Ectodermal cell (in vitro differentiated cells): ENCODE measurements around the gene PRTN3.
"Not testable (repeated sequence)": the region's sequence is repeated elsewhere in the genome, so short reads cannot be mapped to it uniquely, and the experiment has no call there.

Experiments used
- H3K27ac ChIP-seq: 2 replicates; pipeline ENCODE4 v1.7.0; 2013; ENCODE audit warnings: mild to moderate bottlenecking, low read depth, low read length; ENCODE audit not compliant: insufficient read depth, poor library complexity, severe bottlenecking
- H3K27me3 ChIP-seq: 2 replicates; pipeline ENCODE4 v1.7.0; 2013; ENCODE audit warnings: mild to moderate bottlenecking, low read length; ENCODE audit not compliant: insufficient read depth, control insufficient read depth, poor library complexity, severe bottlenecking
- H3K36me3 ChIP-seq: one replicate; pipeline ENCODE4 v1.7.0; 2013; ENCODE audit warnings: low read length; ENCODE audit not compliant: control insufficient read depth, insufficient read depth
- H3K4me1 ChIP-seq: one replicate; pipeline ENCODE4 v1.7.0; 2013; ENCODE audit warnings: low read length; ENCODE audit not compliant: control insufficient read depth, insufficient read depth
- H3K4me3 ChIP-seq: 2 replicates; pipeline ENCODE4 v1.7.0; 2013; ENCODE audit warnings: low read depth, low read length, control low read depth; ENCODE audit not compliant: insufficient read depth
- H3K9me3 ChIP-seq: 2 replicates; pipeline ENCODE4 v1.7.0; 2013; ENCODE audit warnings: mild to moderate bottlenecking, low read length, moderate library complexity; ENCODE audit not compliant: control insufficient read depth
- WGBS, 2 experiments: methylation state at CpG; one replicate each; pipeline ENCODE4 v1.1.7; 2013; ENCODE audit warnings: missing lambda C conversion rate in 2 of 2; 5-methylcytosine and 5-hydroxymethylcytosine counted together

The PRTN3 gene

DNA sequence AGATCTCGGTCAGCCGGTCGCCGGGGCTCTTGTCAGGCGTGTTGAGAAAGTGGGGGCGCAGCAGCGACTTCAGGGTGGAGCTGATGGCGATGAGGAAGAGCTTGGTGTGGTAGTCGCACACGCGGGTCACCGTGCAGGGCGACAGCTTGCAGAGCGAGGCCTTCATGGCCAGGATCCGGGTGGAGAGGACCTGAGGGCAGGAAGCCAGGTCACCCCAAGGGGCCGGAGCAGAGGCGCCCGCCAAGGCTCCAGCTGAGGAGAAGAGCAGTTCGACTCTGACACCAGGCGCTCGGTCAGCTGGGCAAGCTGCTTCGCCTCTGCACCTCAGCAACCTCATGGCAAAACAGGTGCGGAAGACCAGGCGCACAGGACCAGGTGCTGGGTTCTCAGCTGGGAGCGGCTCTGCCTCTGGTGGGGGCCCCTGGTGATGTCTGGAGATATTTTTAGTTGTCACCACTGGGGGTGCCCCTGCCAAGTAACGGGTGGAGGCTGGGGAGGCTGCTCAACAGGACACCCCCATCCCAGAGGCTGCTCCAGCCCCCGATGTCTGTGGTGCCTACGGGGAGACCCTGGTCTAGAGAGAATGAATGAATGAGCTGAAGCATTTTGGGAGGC, 34.6 kb downstream of the PRTN3 start:
- H3K36me3 ChIP-seq: peaks cover 23% of the 10 kb centered on the region
- WGBS, 2 experiments: 96 to 97% methylated on average over 28 of the region's 28 CpGs
- H3K4me3 ChIP-seq: no peak overlapping the region
- H3K4me1 ChIP-seq: no peaks in the 10 kb centered on the region
- no peaks in the 10 kb centered on the region for H3K27me3 ChIP-seq
- H3K9me3 ChIP-seq: no peaks in the 10 kb centered on the region
- H3K27ac ChIP-seq: no peak overlapping the region

DNA sequence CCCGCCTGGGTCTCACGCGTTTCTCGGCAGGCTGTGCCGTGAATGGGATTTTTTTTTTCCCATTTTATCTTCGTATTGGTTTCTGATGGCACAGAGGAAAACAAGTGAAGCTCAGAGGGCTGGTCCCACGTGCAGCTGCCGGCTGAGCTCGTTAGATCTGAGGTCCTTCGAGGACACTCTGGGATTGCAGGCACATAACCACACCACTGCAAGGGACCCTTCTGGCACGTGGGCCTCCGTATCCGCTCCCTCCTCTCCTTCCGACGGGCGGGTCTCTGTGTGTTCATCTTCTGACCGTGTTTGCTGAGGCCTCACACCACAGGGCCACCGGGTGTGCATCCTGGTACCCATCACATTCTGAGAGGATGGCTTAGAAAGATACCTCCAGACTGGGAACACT, 35.3 kb downstream of the PRTN3 start:
- peaks cover 28% of the 10 kb centered on the region for H3K36me3 ChIP-seq
- 92 to 93% methylated on average over 18 of the region's 18 CpGs for WGBS, 2 experiments
- no peak overlapping the region for H3K4me3 ChIP-seq
- H3K27ac ChIP-seq: no peak overlapping the region
- no peaks in the 10 kb centered on the region for H3K9me3 ChIP-seq
- no peaks in the 10 kb centered on the region for H3K27me3 ChIP-seq
- no peaks in the 10 kb centered on the region for H3K4me1 ChIP-seq

DNA sequence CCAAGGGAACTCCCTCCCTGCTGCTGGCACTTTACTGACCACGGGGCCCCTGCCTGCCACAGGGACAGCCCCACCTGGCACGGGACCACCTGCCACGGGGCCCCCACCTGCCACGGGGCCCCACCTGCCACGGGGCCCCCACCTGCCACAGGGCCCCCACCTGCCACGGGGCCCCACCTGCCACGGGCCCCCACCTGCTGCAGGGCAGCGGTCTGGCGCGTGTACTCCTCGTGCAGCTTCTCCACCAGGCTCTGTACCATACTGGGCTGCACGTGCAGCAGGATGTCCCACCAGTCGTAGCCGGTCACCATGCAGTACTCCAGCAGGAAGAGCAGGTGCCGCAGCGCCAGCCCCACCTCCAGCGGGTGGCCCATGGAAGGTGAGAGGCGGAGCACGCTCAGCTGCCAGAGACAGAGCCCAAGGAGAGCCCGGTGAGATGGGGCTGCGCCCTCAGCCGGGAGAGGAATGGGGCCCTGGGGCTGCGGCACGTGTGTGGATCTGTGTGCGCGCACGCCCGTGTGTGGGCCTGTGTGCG, 36.0 kb downstream of the PRTN3 start:
- no peak overlapping the region for H3K27ac ChIP-seq
- H3K4me3 ChIP-seq: no peak overlapping the region
- no peaks in the 10 kb centered on the region for H3K27me3 ChIP-seq
- H3K9me3 ChIP-seq: no peaks in the 10 kb centered on the region
- peaks cover 36% of the 10 kb centered on the region for H3K36me3 ChIP-seq
- no peaks in the 10 kb centered on the region for H3K4me1 ChIP-seq
- 90 to 93% methylated on average over 29 of the region's 29 CpGs for WGBS, 2 experiments

DNA sequence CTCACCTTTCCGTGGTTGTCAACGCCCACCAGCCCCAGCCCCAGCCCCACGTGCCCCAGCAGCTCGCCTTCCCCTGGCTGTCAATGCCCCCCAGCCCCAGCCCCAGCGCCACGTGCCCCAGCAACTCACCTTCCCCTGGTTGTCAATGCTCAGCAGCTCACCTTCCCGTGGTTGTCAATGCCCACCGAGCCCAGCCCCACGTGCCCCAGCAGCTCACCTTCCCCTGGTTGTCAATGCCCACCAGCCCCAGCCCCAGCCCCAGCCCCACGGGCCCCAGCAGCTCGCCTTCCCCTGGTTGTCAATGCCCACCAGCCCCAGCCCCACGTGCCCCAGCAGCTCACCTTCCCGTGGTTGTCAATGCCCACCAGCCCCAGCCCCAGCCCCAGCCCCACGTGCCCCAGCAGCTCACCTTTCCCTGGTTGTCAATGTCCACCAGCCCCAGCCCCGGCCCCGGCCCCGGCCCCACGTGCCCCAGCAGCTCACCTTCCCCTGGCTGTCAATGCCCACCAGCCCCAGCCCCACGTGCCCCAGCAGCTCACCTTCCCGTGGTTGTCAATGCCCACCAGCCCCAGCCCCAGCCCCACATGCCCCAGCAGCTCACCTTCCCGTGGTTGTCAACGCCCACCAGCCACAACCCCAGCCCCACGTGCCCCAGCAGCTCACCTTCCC, 37.3 kb downstream of the PRTN3 start:
- H3K4me1 ChIP-seq, H3K4me3 ChIP-seq, H3K9me3 ChIP-seq, H3K27ac ChIP-seq, H3K27me3 ChIP-seq: not testable (repeated sequence)
- 83 to 85% methylated on average over 22 to 23 of the region's 23 CpGs for WGBS, 2 experiments
- peaks cover 45% of the 10 kb centered on the region for H3K36me3 ChIP-seq

DNA sequence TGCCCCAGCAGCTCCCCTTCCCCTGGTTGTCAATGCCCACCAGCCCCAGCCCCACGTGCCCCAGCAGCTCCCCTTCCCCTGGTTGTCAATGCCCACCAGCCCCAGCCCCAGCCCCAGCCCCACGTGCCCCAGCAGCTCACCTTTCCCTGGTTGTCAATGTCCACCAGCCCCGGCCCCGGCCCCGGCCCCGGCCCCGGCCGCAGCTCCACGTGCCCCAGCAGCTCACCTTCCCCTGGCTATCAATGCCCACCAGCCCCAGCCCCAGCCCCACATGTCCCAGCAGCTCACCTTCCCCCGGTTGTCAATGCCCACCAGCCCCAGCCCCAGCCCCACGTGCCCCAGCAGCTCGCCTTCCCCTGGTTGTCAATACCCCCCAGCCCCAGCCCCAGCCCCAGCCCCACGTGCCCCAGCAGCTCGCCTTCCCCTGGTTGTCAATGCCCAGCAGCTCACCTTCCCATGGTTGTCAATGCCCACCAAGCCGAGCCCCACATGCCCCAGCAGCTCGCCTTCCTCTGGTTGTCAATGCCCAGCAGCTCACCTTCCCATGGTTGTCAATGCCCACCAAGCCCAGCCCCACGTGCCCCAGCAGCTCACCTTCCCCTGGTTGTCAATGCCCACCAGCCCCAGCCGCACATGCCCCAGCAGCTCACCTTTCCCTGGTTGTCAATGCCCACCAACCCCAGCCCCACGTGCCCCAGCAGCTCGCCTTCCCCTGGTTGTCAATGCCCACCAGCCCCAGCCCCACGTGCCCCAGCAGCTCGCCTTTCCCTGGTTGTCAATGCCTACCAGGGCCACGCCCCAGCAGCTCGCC, 38.2 kb downstream of the PRTN3 start:
- not testable (repeated sequence) for H3K27ac ChIP-seq, H3K9me3 ChIP-seq, H3K27me3 ChIP-seq, H3K4me3 ChIP-seq, H3K4me1 ChIP-seq
- WGBS, 2 experiments: 87 to 88% methylated on average over 24 of the region's 24 CpGs
- peaks cover 52% of the 10 kb centered on the region for H3K36me3 ChIP-seq

DNA sequence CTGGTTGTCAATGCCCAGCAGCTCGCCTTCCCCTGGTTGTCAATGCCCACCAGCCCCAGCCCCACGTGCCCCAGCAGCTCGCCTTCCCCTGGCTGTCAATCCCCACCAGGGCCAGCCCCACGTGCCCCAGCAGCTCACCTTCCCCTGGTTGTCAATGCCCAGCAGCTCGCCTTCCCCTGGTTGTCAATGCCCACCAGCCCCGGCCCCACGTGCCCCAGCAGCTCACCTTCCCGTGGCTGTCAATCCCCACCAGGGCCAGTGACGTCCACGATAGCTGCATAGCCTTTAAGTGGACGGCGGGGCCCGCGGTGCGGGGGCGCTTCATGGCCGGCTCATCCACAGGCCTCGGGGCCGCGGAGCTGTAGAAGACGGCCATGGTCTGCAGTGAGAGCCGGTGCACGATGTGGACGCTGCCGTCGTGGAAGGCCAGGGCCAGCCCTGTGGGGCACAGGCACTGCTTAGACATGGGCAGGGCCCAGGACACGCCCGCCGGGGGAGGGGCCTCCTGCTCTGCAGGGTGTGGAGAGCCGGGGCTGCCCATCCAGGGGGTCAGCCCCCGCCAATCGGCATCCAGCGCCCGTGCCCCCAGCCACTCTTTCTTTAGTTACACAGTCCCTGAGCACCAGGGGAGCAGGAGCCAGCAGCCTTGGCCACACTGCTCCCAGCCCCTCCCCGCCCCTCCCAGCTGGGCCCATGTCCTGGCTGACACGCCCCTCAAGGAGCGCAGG, 39.1 kb downstream of the PRTN3 start:
- H3K4me1 ChIP-seq: no peaks in the 10 kb centered on the region
- H3K27me3 ChIP-seq: no peaks in the 10 kb centered on the region
- H3K9me3 ChIP-seq: no peaks in the 10 kb centered on the region
- H3K36me3 ChIP-seq: peaks cover 56% of the 10 kb centered on the region
- 91% methylated on average over 37 of the region's 37 CpGs for WGBS, 2 experiments
- H3K27ac ChIP-seq: no peak overlapping the region
- H3K4me3 ChIP-seq: no peak overlapping the region

DNA sequence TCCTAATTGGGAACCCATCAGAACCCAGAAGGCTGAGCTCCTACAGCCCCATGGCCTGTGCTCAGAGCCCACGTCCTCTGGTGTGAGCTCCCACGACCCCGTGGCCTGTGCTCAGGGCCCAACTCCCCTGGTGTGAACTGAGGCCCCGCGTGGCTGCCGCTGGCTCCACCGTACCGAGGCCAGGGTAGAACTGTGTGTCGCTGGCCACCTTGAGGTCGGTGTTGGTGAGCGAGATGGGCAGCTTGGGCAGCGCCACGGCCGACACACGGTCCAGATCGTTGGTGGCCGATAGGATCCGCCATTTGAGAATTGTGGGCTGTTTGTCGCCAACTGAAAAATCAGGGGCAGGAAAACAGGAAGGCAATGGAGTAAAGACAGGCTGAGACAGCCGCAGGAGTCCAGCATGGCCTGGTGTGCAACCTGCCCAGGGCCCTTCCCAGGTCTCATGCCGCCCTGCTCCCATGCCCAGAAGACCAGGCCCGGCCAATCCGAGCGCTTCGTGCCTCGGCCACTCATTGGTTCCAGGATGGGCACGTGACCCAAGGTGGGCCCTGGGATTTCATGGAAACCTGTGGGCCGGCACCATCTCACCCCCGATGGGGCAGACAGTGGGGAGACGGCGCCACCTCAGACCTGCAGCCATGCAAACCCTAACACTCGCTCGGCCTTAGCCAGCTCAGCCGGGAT, 40.7 kb downstream of the PRTN3 start:
- WGBS, 2 experiments: 96% methylated on average over 34 of the region's 34 CpGs

DNA sequence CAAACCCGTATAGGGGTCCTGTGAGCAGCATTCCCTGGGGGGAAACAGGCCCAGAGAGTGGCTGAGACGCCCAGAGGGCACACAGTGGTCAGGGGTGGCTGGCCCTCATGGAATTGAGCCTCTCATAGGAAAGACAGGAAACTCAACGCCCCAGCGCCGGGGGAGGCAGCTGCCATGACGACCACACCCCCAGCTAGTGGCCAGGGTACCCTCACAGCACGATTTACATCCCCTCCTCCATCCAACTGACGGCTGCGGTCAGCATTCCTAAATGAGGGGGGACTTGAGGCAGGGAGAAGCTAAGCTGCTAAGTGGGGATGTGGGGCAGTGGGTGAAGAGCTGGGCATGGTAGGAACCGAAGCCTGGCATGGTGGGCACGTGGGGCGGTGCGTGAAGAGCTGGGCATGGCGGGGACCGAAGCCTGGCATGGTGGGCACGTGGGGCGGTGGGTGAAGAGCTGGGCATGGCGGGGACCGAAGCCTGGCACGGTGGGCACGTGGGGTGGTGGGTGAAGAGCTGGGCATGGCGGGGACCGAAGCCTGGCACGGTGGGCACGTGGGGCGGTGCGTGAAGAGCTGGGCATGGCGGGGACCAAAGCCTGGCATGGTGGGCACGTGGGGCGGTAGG, 42.2 kb downstream of the PRTN3 start:
- H3K4me3 ChIP-seq: no peak overlapping the region
- WGBS, 2 experiments: 95 to 96% methylated on average over 22 to 30 of the region's 30 CpGs
- peaks cover 60% of the 10 kb centered on the region for H3K36me3 ChIP-seq
- no peaks in the 10 kb centered on the region for H3K9me3 ChIP-seq
- no peaks in the 10 kb centered on the region for H3K27me3 ChIP-seq
- no peaks in the 10 kb centered on the region for H3K4me1 ChIP-seq
- H3K27ac ChIP-seq: no peak overlapping the region

More for the DNA sequence above, 40.7 kb downstream of the PRTN3 start:
- Histone ChIP-seq H3K27me3 (no peaks in the 10 kb centered on the region), H3K4me3 (no peak overlapping the region), H3K9me3 (no peaks in the 10 kb centered on the region), H3K27ac (no peak overlapping the region), H3K36me3 (peaks cover 56% of the 10 kb centered on the region), H3K4me1 (no peaks in the 10 kb centered on the region)

DNA sequence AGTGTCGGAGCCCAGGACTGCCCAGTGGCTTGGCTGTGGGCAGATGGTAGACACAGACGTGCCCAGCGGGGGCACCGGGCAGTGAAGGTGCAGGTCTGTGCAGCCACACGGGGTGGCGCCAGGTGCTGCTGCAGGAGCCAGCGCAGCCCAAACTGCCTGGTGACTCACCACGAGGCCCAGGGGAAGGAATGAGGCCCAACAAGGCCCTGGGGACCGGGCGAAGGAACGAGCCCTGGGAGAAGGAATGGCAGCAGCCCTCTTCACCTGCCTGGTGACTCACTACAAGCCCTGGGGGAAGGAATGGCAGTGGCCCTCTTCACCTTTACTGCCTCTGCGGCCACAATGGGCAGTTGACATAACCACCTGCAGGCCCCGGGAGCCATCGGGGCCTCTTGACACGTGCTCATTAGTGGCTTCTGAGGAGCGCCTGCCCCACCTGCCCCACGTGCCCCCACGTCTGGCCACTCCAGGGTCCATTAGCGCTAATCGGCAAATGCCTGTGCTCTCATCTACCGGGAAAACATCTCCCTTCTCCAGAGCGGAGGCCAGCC, 42.9 kb downstream of the PRTN3 start:
- H3K27me3 ChIP-seq: no peaks in the 10 kb centered on the region
- no peak overlapping the region for H3K4me3 ChIP-seq
- no peaks in the 10 kb centered on the region for H3K4me1 ChIP-seq
- no peak overlapping the region for H3K27ac ChIP-seq
- WGBS, 2 experiments: 93 to 94% methylated on average over 22 of the region's 22 CpGs
- H3K9me3 ChIP-seq: no peaks in the 10 kb centered on the region
- peaks cover 64% of the 10 kb centered on the region for H3K36me3 ChIP-seq
